H1 (cell line): Measurements from ENCODE around the gene KLHL36. TPM values are rescaled to one million over a fixed set of nuclear protein-coding genes. Genes with fewer than 3 reads are reported as not detected.

Experiments
- BRCA1 ChIP-seq: IDR thresholded peaks from 2 replicates; pipeline ENCODE4 v1.6.1; 2012; ENCODE audit warnings: low read depth, low read length, improper control_type of control experiment
- EGR1 ChIP-seq: IDR thresholded peaks from 2 replicates; pipeline ENCODE4 v1.6.1; 2011; ENCODE audit warnings: low read depth, low read length, borderline replicate concordance
- RNF2 ChIP-seq: fragments of 200-900, 300-1000 bp; sonication (generic); IDR thresholded peaks from 2 replicates; pipeline ENCODE4 v1.7.1; 2016; ENCODE audit warnings: borderline replicate concordance, low read depth, mild to moderate bottlenecking, antibody characterized with exemption, low read length; ENCODE audit not compliant: poor library complexity, severe bottlenecking; ENCODE audit errors: missing control alignments
- SUZ12 ChIP-seq: fragments of 200-600 bp; sonication (generic); IDR thresholded peaks from 2 replicates; pipeline ENCODE4 v1.6.1; 2012; ENCODE audit warnings: mild to moderate bottlenecking, inconsistent platforms, low read length, moderate library complexity, mixed read lengths
- polyA plus RNA-seq, 7 experiments: library from polyadenylated mRNA; depleted of rRNA in 3 of 7; stranded (reverse) in 5 of 7; unstranded in 2 of 7; fragments of >200 nt in 5 of 7; fragments of 200-250 nt in 2 of 7; gene quantifications; 1 replicate in 5 of 7; 2 replicates in 1 of 7; 4 replicates in 1 of 7; pipeline versions ENCODE4 v1.2.1 to v1.2.3, GENCODE V29; 2011 to 2013; ENCODE audit warnings: missing spikeins in 2 of 7, mixed read lengths in 2 of 7
- total RNA-seq: library from RNA; stranded (reverse); fragmentation: NEBNext Ultra II Directional; extraction: Animal tissue kit (Norgen Biotek cat#: 25700); gene quantifications from 2 replicates; pipeline ENCODE4 v1.2.1, GENCODE V29; 2021
- TF ChIP-seq, protein P1 (sequence below), 3 experiments: IDR thresholded peaks; 1 replicate in 2 of 3; 2 replicates in 1 of 3; pipeline versions ENCODE4 v1.5.1 to v1.6.1; 2011; ENCODE audit warnings: low read length in 3 of 3, mild to moderate bottlenecking in 3 of 3, inconsistent platforms in 2 of 3, low read depth in 1 of 3, moderate library complexity in 1 of 3; ENCODE audit not compliant: insufficient read depth in 1 of 3; ENCODE audit errors: control extremely low read depth in 1 of 3
- TF ChIP-seq, protein P2 (sequence below): IDR thresholded peaks from 2 replicates; pipeline ENCODE4 v1.6.1; 2011; ENCODE audit warnings: low read length, improper control_type of control experiment

The KLHL36 gene
- total and polyA plus RNA-seq, 2 of the 8 experiments (the other 6 are each of a cell fraction or from before 2014, with no cell fraction given), result 22.9 to 33.6 TPM

DNA sequence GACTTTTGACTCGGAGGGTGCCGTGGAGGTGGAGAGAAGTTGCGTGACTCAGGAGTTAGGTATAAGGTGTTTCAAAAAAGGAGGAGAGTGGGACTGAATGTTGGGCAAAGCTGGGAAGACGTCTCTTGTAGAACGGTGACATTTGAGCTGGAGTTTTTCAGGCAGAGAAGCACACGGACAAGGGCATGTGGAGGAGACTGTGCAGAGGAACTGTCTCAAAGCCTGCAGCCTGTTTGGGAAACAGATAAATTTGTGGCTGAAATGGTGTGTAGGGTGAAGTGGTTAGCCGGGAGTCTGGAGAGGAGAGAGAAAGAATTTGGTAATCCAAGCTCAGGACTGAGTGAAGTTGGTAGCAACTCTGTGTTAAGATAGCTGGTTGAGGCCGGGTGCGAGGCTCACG is 61.3 kb downstream of the KLHL36 start (continued):
- TF ChIP-seq RNF2 (no peak), SUZ12 (no peak), EGR1 (no peak), BRCA1 (no peak)
- TF ChIP-seq, protein P1, sequence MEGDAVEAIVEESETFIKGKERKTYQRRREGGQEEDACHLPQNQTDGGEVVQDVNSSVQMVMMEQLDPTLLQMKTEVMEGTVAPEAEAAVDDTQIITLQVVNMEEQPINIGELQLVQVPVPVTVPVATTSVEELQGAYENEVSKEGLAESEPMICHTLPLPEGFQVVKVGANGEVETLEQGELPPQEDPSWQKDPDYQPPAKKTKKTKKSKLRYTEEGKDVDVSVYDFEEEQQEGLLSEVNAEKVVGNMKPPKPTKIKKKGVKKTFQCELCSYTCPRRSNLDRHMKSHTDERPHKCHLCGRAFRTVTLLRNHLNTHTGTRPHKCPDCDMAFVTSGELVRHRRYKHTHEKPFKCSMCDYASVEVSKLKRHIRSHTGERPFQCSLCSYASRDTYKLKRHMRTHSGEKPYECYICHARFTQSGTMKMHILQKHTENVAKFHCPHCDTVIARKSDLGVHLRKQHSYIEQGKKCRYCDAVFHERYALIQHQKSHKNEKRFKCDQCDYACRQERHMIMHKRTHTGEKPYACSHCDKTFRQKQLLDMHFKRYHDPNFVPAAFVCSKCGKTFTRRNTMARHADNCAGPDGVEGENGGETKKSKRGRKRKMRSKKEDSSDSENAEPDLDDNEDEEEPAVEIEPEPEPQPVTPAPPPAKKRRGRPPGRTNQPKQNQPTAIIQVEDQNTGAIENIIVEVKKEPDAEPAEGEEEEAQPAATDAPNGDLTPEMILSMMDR (IDR thresholded peaks at IDR 0.05; ENCODE audit: control extremely low read depth in 1 of 3, insufficient read depth in 1 of 3, low read depth in 1 of 3, low read length in 3 of 3), result no peak
- TF ChIP-seq, protein P2, sequence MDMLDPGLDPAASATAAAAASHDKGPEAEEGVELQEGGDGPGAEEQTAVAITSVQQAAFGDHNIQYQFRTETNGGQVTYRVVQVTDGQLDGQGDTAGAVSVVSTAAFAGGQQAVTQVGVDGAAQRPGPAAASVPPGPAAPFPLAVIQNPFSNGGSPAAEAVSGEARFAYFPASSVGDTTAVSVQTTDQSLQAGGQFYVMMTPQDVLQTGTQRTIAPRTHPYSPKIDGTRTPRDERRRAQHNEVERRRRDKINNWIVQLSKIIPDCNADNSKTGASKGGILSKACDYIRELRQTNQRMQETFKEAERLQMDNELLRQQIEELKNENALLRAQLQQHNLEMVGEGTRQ, result no peak
